TTC549 (cell line): ENCODE measurements around the gene YDJC.
"Not testable (repeated sequence)": the region's sequence is repeated elsewhere in the genome, so short reads cannot be mapped to it uniquely, and the experiment has no call there.

Experiments used
- FAIRE-seq: peaks from 2 replicates; lab custom pipeline; 2012; peaks lifted over from hg19 to GRCh38; lab: Jason Lieb, UNC

YDJC gene, protein sequence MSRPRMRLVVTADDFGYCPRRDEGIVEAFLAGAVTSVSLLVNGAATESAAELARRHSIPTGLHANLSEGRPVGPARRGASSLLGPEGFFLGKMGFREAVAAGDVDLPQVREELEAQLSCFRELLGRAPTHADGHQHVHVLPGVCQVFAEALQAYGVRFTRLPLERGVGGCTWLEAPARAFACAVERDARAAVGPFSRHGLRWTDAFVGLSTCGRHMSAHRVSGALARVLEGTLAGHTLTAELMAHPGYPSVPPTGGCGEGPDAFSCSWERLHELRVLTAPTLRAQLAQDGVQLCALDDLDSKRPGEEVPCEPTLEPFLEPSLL

DNA sequence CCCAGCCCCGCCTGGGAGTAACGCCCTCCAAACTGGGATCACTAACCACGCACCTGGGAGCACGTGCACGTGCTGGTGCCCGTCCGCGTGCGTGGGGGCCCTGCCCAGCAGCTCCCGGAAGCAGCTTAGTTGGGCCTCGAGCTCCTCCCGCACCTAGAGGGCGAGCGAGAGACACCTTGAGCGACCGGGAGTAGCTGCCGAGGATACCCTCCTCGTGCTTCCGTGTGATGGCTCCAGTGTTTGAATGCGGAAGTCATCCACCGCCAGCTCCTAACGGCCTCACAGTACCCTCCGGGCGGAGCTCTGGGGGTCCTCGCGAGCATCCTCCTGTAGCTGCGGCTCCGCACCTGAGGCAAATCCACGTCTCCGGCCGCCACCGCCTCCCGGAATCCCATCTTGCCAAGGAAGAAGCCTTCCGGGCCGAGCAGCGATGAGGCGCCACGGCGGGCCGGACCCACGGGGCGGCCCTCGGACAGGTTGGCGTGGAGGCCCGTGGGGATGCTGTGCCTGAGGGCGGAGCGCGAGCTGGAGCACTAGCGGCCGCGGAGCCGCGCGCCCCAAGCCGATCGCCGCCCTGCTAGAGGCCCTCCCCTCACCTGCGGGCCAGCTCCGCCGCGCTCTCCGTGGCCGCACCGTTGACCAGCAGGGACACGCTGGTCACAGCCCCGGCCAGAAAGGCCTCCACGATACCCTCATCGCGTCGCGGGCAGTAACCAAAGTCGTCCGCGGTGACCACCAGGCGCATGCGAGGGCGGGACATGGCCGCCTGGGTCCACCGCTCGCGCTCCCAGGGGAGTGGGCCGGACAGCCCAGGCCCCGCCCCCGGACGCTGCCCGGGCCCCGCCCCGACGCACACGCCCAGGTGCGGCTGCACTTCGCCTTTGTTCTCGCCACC lies at the start of gene YDJC:
YDJC (minus strand) TSS at position 768 of the 895 bp plus-strand sequence; CDS start at position 760, 8 bp downstream.
- FAIRE-seq: no peak

GRCh38 chr22:21679383-21679782 lies 49.6 kb upstream of the YDJC start:
- no peak for FAIRE-seq

DNA sequence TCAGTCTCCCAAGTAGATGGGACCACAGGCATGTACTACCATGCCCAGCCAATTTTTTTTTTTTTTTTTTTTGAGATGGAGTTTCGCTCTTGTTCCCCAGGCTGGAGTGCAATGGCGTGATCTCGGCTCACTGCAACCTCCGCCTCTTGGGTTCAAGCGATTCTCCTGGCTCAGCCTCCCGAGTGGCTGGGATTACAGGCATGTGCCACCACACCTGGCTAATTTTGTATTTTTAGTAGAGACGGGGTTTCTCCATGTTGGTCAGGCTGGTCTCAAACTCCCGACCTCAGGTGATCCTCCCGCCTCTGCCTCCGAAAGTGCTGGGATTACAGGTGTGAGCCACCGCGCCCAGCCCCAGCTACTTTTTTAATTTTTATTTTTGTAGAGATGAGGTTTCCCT lies 49.0 kb upstream of the YDJC start:
- not testable (repeated sequence) for FAIRE-seq

- no peak for FAIRE-seq
These were observed 48.0 kb upstream of the YDJC start for GRCh38 chr22:21677606-21678443.

DNA sequence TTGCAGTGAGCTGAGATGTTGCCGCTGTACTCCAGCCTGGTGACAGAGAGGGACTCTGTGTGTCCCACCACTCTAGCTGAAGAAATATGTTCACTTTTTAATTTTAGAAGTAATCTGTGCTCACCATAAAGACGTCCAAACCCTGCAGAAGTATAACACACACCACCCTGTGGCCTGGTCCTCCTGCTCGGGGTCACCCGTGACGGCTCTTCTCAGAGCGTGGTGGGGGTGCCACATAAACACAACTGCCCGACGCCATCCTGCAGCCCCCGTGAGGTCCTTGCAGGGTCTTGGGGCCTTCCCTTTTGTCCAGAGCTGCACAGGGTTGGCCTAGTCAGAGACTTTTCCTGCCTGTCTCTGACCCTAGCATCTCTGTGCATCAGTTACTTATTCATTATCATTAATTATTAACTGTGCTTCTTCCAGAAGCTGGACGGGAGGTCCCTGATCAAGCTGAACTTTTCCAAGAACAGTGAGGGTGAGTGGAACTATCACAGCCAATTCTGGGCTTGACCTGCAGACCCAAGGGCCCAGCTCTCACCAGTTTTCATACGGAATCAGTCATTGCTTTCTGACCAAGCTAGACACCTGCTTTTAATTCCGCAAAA lies 44.9 kb upstream of the YDJC start:
- FAIRE-seq: no peak

DNA sequence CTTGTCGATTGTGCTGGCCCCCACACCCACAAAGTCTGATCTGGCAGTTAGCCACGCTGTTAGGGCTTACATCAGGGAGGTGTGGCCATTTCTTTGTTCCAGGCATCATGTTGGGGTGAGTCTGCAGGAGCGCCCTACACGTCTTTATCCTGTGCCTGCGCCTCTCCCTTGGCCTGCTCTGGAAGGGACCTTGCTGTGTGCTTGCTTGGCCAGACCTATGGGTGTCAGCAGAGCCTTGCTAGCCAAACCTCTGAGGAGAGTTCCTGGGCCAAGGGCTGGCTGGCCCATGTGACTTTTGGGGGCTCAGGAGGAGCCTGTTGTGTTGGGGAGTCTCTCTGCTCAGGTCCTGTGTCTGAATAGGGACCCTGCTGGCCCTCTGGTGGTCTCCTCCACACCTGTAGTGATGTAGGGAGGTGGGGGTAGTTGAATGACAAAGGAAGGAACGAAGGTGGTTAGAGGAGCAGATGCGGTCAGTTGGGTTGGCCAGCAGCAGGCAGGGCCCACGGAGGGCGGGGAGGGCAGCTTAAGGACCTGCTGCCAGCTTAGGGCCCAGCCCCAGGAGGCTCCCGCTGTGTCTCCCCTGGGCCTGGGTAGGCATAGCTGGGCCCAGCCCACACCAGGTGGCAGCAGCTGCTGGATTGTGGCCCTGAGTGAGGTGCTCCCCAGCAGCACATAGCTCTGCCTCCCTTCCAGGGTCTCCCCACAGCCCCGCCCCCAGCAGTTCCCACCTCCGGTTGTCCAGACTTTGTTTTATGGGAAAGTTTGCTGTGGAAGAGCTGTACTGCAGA lies 43.9 kb upstream of the YDJC start:
- no peak for FAIRE-seq

DNA sequence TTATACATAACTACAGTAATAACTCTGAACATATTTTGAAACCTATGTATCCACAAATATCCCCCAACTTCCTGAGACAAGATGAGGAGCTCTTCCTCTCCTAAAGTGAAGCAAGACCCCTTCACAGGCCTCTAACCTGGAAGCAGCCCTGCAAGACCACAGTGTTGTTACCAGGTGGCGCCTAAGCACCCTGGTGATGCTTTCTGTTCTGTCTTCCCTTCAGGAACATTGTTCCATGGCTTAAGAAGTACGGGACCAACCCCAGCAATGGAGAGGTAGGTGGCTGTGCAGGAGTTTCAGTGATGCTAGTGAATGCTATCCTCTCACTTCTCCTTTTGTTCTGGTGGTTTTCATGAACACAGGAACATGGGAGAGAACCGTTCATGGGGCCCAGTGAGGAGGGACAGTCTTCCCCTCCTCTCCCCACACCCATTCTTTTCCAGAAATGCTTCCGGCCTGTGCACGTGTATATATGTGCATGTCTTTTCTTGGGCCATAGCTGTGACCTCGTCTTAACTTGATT lies 42.3 kb upstream of the YDJC start:
- no peak for FAIRE-seq

DNA sequence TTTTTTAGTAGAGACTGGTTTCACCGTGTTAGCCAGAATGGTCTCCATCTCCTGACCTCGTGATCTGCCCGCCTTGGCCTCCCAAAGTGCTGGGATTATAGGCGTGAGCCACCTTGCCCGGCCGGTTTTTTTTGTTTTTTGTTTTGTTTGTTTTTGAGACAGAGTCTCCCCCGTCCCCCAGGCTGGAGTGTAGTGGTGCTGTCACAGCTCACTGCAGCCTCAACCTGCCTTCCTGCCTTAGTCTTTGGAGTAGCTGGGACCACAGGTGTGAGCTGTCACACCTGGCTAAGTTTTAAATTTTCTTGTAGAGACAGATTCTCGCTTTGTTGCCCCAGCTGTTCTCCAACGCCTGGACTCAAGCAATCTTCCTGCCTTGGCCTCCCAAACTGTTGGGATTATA lies 39.2 kb upstream of the YDJC start:
- no peak for FAIRE-seq

DNA sequence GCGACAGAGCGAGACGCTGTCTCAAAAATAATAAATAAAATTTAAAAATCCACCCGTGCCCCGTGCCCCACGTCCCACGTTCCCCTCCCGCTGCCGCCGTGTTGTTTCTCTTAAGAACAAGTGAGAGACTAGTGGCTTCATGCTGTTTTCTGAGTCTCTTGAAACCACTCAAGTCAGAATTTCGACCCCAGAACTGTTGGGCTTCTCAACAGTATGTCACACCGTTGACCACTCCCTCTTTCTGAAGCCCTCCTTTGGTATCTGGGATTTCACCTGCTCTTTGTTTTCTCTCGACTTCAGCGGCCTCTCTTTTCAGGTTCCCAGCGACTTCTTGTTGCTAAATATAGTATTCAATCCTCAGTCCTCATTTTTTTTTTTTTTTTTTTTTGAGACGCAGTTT lies 37.0 kb upstream of the YDJC start:
- FAIRE-seq: no peak

DNA sequence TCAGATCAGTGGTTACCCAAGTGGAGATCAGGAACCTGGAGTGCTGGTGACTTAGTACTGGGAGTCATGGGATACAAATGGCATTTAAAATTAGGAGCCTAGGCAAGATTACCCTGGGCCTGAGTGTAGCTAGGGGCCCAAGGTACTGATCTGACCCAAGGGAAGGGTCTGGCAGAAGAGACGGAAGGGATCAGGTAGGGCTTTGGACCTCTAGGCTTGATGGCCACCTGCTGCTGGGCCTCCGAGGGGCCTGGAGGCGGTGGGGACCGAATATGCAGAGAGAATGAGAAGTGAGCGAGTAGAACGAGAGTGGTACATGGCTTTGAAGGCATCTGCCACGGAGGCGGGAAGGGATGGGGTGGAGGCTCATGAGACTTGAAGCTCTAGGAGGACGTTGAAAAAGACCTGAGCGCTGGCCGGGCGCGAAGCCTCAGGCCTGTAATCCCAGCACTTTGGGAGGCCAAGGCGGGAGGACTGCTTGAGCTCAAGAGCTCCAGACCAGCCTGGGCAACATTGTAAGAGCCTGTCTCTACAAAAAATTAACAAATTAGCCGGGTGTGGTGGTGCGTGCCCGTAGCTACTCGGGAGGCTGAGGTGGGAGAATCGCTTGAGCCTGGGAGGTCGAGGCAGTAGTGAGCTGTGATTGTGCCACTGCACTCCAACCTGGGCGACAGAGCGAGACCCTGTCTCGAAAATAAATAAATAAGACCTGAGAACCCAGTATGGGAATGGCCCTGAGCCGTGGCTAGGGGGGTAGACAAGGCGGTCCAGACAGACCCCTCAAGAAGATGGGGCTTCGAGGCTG lies 35.4 kb upstream of the YDJC start:
- no peak for FAIRE-seq

DNA sequence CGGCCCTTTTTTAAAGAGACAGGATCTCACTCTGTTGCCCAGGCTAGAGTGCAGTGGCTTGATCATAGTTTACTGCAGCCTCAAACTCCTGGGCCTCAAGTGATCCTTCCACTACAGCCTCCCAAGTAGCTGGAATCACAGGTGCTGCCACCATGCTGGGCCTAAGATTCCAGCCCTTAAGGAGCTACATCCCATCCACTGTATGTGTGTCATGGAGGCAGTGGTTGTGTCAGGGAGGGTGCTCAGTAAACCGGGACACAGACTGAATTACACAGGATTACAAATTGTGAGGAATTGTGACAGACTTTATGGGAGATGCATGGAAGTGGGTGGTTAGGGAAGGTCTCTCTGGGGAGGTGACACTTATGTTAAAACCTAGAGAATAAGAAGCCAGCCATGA lies 33.9 kb upstream of the YDJC start:
- no peak for FAIRE-seq

DNA sequence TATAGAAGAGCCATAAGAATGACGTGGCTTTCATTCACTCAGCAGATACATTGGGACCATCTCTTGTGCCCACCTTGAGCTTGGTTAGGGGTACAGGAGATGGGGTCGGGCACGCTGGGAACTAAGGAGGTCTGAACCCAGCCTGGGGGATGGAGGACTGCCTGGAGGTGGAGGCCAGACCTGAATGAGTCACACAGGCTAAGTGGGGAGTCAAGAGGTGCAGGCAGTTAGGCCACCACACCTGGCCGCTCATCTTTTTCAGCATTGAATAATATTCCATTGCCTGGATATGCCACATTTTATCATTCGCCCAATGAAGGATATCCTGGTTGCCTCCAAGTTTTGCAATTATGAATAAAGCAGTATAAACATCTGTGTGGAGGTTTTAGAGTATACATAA lies 32.2 kb upstream of the YDJC start:
- no peak for FAIRE-seq

DNA sequence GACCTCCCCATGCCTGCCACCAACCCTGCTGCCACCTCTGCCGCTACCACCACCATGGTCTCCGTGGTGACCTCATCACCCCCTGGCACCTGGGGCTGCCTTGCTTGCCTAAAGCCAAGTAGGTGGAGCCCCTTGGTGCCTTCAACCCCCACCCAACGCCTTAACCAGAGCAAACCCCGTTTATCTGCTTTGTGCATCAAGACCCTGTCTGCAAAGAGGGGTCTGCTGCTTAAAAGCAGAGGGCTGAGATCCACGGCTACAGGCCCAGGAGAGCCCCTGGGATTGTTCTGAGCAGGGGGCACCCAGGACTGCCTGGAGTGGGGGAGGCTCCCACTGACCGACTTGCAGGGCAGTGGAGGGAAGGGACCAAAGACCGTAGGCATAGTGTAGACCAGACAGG lies 31.1 kb upstream of the YDJC start:
- FAIRE-seq: no peak

DNA sequence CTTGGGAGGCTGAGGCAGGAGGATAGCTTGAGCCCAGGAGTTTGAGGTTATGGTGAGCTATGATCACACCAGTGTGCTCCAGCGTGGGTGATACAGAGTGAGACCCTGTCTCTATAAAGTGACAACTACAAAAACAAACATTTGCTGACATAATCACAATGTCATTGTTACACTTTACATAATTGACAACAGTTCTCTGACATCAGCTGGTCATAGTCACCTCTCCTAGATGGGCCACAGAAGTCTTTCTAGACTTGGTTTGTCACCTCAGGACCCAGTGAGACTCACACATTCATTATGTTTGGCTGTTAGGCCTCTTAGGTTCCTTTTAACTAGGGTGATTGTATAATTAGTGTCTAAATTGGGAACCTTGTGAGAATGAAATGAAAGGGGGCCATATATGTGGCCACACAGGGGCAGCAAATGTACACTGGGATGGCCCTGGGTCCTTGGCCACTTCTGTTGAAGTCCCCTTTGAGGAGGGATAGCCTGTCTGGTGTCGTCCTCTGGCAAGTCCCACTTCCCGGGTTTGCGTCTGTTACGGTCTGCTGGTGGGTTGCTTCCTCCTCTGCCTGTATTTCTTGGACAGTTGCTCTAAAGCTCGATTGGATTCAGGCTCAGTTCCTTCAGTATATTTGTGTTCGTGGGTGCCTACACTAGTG lies 30.2 kb upstream of the YDJC start:
- FAIRE-seq: no peak

DNA sequence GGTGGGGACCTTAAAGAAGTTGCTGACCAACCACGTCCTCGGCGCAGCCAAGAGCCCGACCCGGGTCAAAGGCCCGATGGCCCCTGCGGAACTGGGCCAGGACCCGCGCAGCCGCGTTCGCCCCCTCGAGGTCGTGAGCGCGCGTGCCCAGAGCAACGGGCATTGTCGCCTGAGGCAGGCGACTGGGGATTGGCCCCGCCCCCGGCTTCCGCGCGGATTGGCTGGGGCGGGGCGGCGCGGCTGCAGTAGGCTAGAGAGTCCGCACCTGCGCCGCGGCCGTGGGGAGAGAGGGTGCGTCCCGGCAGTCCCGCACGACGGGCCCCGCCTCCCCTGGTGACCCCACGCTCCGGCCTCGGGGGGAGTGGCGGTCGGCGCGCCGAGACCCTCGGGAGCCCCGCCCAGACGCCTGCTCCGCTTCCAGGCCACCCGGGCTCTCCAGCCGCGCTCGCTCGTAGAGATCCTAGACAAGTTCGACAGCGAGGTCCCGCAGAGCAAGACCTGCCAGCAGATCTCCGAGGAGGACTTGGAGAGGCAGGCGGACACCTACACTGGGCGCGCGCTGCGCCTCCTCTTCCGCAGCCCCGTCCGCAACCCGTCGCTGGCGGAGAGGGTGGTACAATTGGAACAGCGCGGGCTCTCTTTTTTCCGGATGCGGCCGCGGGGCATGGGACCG lies 27.7 kb upstream of the YDJC start:
- no peak for FAIRE-seq

- no peak for FAIRE-seq
These were observed 27.2 kb upstream of the YDJC start for GRCh38 chr22:21657020-21657359.

DNA sequence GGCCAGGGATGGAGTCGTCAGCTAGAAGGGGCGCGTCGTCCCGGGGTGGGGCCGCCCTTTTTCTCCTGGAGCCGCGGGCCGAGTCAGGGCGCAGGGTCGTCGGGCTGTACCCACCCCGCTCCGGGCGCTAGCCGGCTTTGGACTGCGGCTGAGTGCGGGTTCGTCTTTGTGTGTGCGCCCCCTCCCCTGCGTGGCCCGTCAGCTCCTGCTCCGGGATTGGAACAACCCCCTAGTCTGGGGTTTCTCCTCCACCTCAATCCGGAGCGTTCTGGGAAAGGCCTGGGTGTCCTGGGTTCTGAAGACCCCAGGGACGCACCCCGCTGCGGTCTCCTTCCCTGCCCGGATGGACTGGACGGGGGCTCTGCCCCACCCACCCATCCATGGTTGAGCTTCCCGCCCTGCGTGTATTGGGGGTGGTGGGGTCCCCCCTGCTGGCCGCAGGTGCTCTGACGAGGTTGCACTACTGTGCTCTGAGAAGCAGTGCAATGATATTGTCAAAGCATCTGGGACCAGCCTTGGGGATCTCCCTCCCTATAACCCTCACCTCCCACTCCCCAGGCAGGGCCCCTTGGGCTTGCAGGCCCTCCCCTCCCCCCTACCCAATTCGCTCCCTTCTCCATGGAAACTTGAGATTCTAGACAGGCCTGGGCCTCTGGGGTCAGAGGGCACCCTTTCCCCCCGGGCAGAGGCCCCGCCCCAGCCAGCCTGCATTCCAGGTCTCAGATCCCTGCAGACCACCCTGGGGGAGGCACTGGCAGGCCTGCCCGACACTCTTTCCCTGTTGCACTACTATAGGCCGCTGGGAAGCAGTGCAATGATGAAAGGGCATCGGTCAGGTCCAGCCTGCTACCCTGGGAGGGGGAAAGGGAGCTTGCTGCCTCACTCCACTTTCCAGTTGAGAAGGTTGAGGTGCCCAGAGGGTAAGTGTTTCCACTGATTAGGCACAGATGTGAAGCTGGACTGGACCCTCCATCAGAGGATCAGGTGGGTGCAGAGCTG lies 23.0 kb upstream of the YDJC start:
- no peak for FAIRE-seq

DNA sequence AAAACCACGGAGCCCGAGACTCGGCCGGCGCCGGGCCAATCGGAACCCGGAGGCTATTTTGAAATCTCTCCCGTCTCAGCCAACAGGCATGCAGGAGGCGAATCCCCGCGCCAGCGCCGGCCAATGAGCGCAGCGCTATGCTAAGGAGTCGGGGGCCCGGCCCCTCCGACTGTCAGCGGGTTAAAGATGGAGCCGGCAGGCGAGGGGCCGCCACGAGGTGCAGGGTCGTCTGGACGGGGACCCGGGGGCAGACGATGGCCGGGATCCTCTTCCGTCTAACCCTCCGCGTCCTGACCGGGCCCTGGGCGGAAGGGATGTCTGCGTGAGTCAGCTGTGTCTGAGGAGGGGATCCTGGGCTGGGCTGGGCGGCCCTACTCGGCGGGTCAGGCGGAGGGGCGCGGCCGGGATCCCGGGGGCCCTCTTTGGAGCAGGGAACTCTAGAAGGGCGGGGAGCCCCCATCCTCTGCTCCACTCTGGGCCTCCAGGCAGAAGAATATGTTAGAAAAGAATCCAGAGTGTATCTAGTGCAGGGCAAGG lies 22.3 kb upstream of the YDJC start:
- FAIRE-seq: peak; percentile 86
